Natural killer cell (primary cell): ENCODE data around the gene ADM. TPM values are rescaled to one million over a fixed set of nuclear protein-coding genes. Genes with fewer than 3 reads are reported as not detected.

Source experiments
- ATAC-seq, 3 donors: fragments of 150-1000 bp in 2 of 3; fragments of 200-7000 bp in 1 of 3; cut with Tn5 transposase; 1 replicate in 1 of 3; 2 replicates in 2 of 3; pipeline ENCODE4 v1.10.0; 2021; ENCODE audit warnings: mild to moderate bottlenecking in 2 of 3, moderate library complexity in 2 of 3
- DNase-seq, 2 donors: peaks; one replicate each; pipeline versions ENCODE4 v3.0.0 to v3.0.0-alpha.2; 2013 to 2021; ENCODE audit warnings: mixed read lengths in 1 of 2
- H3K27ac ChIP-seq: one replicate; pipeline ENCODE4 v1.5.1; 2013; ENCODE audit warnings: mild to moderate bottlenecking, low read length
- H3K27me3 ChIP-seq: one replicate; pipeline ENCODE4 v1.6.1; 2013; ENCODE audit warnings: low read length; ENCODE audit not compliant: control insufficient read depth, insufficient read depth
- H3K36me3 ChIP-seq: one replicate; pipeline ENCODE4 v1.6.1; 2013; ENCODE audit warnings: low read length; ENCODE audit not compliant: control insufficient read depth, insufficient read depth
- H3K4me1 ChIP-seq: one replicate; pipeline ENCODE4 v1.6.1; 2013; ENCODE audit warnings: low read length; ENCODE audit not compliant: control insufficient read depth, insufficient read depth
- H3K4me3 ChIP-seq: one replicate; pipeline ENCODE4 v1.5.1; 2013; ENCODE audit warnings: low read length
- H3K9me3 ChIP-seq: one replicate; pipeline ENCODE4 v1.6.1; 2013; ENCODE audit warnings: low read length; ENCODE audit not compliant: control insufficient read depth, insufficient read depth
- H3K27ac Mint-ChIP-seq, 2 donors: one replicate each; pipeline ENCODE4 v1.8.0; 2022; ENCODE audit warnings: mild to moderate bottlenecking in 2 of 2, mixed read lengths in 2 of 2, moderate library complexity in 1 of 2
- H3K27me3 Mint-ChIP-seq, 2 donors: one replicate each; pipeline ENCODE4 v1.8.0; 2022; ENCODE audit warnings: low read depth in 2 of 2, mixed read lengths in 2 of 2
- H3K36me3 Mint-ChIP-seq: one replicate; pipeline ENCODE4 v1.8.0; 2022; ENCODE audit warnings: mixed read lengths
- H3K4me1 Mint-ChIP-seq, 2 donors: one replicate each; pipeline ENCODE4 v1.8.0; 2022; ENCODE audit warnings: mixed read lengths in 2 of 2
- H3K4me3 Mint-ChIP-seq: one replicate; pipeline ENCODE4 v1.8.0; 2022; ENCODE audit warnings: mild to moderate bottlenecking, moderate library complexity, mixed read lengths
- H3K9me3 Mint-ChIP-seq, 2 donors: one replicate each; pipeline ENCODE4 v1.8.0; 2022; ENCODE audit warnings: mixed read lengths in 2 of 2
- CTCF ChIP-seq: fragments of 200-600 bp; IDR thresholded peaks from one replicate; pipeline ENCODE4 v1.8.0; 2022; ENCODE audit warnings: antibody characterized with exemption
- WGBS: methylation state at CpG from one replicate; pipeline ENCODE4 v1.1.7; 2013; ENCODE audit warnings: missing lambda C conversion rate; ENCODE audit not compliant: insufficient coverage; 5-methylcytosine and 5-hydroxymethylcytosine counted together
- intact Hi-C: fragments of 100-400 bp; cut with micrococcal nuclease; formaldehyde crosslinking; loops from one replicate; pipeline ENCODE4 v1.14.2; 2022
- total RNA-seq, 4 donors: library from RNA; stranded (reverse); fragments of 120-200 nt in 1 of 4; gene quantifications; one replicate each; pipeline versions ENCODE4 v1.2.3 to v1.2.4, GENCODE V29; 2013 to 2022

Gene ADM
- total RNA-seq, 3 donors from 2014 or later (not counting 1 experiment from before 2014, with no cell fraction given) = 0.82 to 7.0 (median 5.8) TPM

DNA sequence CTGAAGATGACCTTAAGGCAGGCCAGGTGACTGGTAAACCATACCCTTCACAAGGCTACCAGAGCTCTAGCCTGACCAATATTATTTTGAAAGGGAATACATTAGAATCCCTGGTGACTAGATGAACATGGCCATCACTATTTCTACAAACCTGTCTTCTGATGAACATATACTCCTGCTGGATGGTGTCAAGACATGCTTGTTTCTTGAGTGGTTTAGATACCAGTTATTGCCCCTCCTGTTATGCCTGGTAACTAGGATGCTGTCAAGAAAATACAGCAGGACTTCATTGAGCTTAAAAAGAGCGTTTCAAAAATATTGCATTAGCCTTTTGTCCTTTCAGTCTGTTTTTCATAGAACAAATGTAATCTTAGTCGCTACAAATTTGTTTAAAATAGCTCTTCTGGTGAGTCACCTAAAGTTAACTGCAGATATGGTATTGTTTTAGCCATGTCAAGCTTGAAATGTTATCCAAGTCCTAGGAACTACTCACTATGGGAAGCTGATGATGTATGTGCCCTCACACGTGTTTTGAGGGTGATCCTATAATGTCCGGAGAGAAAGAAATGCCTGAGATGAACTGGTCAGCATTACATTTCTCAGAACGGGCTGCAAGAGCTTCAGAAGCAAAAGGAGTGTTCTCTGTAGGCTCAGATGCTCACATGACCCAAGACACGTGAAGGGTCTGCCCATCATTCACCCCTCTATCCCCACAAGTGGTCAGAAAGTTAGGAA lies 20.6 kb downstream of the ADM start:
- peaks cover 19 to 27% of the 10 kb centered on the region in 2 donors for H3K27me3 Mint-ChIP-seq
- no peak overlapping the region for H3K27ac Mint-ChIP-seq
- intact Hi-C loops = no loop called here

DNA sequence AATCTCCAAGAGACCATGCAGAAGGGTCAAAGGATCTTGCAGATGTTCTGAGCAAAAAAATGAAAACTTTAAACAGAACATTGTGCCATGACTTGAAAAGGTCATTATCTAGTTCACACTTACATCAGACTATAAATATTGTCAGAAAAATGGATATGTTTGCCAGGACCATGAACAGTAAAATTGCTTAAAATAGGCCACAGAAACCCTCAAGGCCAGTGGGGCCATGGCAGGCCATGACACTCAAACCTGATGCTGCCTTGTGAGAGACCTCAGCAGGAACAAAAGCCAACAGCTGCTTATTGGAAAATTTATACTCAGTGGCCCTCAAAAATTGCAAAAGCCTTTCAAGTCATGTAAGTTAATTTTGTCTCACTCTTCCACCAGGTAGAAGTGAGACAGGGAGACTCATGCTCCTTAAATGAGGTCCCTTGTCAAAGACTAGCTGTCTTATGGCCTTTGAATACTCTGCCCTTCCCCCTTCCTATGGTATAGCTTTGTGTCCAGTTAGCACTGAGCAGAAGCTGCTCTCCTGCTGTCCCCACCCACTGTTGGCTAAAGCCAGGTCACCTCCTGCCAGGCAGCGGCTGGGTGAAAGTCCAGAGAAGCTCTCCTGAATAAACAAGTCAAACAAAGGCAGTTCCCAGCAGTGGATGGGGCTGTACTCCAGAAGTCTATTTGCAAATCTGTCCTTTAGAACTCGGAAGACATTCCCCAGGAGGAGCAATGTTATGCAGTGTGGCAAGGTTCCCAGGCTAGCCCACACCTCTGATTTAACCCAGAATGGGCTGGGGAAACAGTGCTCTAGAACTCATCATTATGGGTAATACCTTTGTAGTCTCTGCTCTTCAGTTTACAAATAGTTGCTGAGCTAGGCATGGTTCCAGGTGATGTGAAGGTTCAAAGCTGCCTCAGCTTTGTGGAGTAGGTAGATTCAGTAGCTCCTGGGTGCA lies 21.4 kb downstream of the ADM start:
- ATAC-seq (no peak), DNase-seq (no peak)
- no peak overlapping the region for H3K27ac ChIP-seq
- no peaks in the 10 kb centered on the region for H3K36me3 ChIP-seq
- no peaks in the 10 kb centered on the region for H3K27me3 ChIP-seq
- WGBS = 86% methylated on average over 2 of the region's 2 CpGs
- TF ChIP-seq CTCF = no peak
- H3K4me3 ChIP-seq = no peak overlapping the region
- no peaks in the 10 kb centered on the region for H3K4me1 Mint-ChIP-seq
- no peaks in the 10 kb centered on the region for H3K4me1 ChIP-seq
- peaks cover 19 to 27% of the 10 kb centered on the region in 2 donors for H3K27me3 Mint-ChIP-seq
- no peaks in the 10 kb centered on the region for H3K9me3 Mint-ChIP-seq
- no peak overlapping the region for H3K27ac Mint-ChIP-seq
- no peak overlapping the region for H3K4me3 Mint-ChIP-seq
- intact Hi-C loops = no loop called here
- no peaks in the 10 kb centered on the region for H3K9me3 ChIP-seq
- H3K36me3 Mint-ChIP-seq = no peaks in the 10 kb centered on the region

More for the DNA sequence above, 20.6 kb downstream of the ADM start:
- no peaks in the 10 kb centered on the region for H3K36me3 Mint-ChIP-seq
- Histone ChIP-seq H3K27me3 (no peaks in the 10 kb centered on the region), H3K4me1 (no peaks in the 10 kb centered on the region), H3K4me3 (no peak overlapping the region), H3K9me3 (no peaks in the 10 kb centered on the region), H3K27ac (no peak overlapping the region), H3K36me3 (no peaks in the 10 kb centered on the region)
- WGBS = 82% methylated on average over 6 of the region's 6 CpGs
- no peak for TF ChIP-seq CTCF
- ATAC-seq (no peak), DNase-seq (no peak)
- H3K9me3 Mint-ChIP-seq = no peaks in the 10 kb centered on the region
- H3K4me3 Mint-ChIP-seq = no peak overlapping the region
- no peaks in the 10 kb centered on the region for H3K4me1 Mint-ChIP-seq

DNA sequence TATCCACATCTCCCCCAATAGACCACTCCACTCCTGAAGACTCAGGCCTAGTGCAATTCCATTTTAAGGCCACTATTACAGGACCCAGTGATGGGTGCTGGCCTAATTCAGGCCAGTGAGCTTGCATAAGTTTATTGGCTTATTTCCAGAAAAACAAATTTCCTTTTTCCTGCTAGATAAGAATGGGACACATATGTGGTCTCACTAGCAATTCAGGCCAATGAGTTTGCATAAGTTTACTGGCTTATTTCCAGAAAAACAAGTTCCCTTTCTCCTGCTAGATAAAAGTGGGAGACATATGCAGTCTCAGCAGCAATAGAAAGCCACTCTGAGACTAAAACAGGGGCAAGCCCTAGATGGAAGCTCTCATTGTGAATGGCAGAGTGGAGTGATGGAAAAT lies 22.4 kb downstream of the ADM start:
- H3K4me3 ChIP-seq = no peak overlapping the region
- Mint-ChIP-seq H3K27me3 (peaks cover 23 to 27% of the 10 kb centered on the region in 2 donors), H3K4me1 (no peaks in the 10 kb centered on the region), H3K36me3 (no peaks in the 10 kb centered on the region), H3K9me3 (no peaks in the 10 kb centered on the region), H3K4me3 (no peak overlapping the region), H3K27ac (no peak overlapping the region)
- no peak for ATAC-seq
- TF ChIP-seq CTCF = no peak
- no peak overlapping the region for H3K27ac ChIP-seq
- H3K27me3 ChIP-seq = no peaks in the 10 kb centered on the region
- H3K36me3 ChIP-seq = no peaks in the 10 kb centered on the region
- H3K9me3 ChIP-seq = no peaks in the 10 kb centered on the region
- intact Hi-C loops = no loop called here
- H3K4me1 ChIP-seq = no peaks in the 10 kb centered on the region
- no peak for DNase-seq
